GM10266 (cell line): ENCODE measurements around the gene MX1.

Experiments used
- DNase-seq: peaks from one replicate; pipeline ENCODE4 v3.0.0; 2012; ENCODE audit errors: extremely low spot score
- CTCF ChIP-seq: IDR thresholded peaks from 2 replicates; pipeline ENCODE4 v1.5.1; 2012; ENCODE audit warnings: mild to moderate bottlenecking, low read depth; ENCODE audit not compliant: control insufficient read depth, insufficient read depth; ENCODE audit errors: missing control alignments

The MX1 gene

DNA sequence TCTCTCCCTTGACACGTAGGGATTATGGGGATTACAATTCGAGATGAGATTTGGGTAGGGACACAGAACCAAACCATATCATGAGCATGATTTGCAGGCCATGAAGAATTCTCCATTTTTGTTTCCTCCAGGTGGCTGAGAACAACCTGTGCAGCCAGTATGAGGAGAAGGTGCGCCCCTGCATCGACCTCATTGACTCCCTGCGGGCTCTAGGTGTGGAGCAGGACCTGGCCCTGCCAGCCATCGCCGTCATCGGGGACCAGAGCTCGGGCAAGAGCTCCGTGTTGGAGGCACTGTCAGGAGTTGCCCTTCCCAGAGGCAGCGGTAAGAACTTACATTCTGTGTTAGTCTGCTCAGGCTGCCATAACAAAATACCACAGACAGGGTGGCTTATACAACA, 9.7 kb downstream of the MX1 start:
- TF ChIP-seq CTCF: no peak
- no peak for DNase-seq

DNA sequence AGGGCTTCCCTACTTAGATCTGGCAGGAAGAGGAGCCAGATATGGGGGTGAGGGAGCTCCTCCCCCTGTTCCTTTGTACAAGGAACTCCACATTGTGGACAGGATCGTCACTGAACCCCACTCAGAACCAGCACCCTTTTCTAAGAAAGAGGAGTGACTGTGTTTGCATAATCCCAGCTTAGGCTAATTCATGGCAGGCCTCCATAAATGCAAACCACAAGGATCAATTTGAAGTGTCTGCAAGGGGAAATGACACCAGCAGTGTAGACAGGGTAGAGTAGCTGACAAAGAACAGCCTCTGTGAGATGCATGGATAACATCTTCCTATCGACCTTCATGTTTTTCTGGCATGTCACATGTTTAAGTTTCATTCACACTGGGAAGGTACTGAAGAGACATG, 11.7 kb downstream of the MX1 start:
- no peak for TF ChIP-seq CTCF

DNA sequence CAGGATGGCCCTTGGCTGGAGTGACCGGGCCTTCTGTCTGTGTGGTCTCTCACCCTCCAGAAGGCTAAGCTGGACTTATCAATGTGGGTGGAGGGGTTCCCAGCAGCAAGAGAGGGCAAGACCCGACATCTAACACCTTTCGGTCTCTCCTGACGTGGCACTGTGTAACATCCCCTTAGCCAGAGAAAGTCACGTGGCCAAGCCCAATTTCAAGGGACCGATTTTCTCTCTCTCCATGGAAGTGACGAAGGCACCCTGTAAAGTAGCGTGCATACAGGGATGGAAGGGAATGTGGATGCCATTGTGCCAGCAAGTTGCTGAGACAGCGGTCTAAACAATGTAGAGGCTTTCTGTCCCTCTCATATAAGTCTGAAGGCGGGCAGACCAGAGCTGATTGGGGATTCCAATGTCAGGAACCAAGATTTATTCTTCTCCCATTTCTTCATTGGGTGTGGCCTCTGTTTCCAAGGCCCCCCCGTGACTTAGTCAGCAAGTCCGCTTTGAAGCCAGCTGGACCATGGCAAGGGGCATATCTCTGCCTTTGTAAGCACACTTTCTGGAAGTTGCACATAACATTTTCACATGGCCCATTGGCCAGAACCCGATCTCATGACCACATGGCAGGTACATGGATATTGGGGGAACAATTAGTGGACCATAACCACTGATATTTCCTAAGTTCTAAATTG, 12.5 kb downstream of the MX1 start:
- DNase-seq: no peak
- no peak for TF ChIP-seq CTCF

More for the DNA sequence above, 11.7 kb downstream of the MX1 start:
- DNase-seq: no peak

DNA sequence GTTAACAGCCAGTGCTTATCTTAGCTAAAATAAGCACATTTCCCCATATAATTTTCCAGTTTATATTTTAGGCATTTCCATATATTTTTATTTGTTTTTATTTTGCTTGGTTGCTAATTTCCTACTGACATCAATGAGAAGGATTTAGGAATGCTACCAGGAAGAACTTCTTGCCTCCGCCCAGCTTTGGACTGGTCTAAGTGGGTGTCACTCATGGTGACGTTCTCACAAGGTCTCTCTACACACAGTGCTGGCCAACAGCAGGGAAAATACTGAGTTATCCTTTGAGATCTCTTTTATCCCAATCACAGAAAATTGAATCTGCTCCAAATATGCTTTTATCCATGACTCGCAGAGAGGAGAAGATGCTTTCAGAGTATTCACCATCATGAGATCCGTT, 13.2 kb downstream of the MX1 start:
- no peak for DNase-seq
- TF ChIP-seq CTCF: no peak

DNA sequence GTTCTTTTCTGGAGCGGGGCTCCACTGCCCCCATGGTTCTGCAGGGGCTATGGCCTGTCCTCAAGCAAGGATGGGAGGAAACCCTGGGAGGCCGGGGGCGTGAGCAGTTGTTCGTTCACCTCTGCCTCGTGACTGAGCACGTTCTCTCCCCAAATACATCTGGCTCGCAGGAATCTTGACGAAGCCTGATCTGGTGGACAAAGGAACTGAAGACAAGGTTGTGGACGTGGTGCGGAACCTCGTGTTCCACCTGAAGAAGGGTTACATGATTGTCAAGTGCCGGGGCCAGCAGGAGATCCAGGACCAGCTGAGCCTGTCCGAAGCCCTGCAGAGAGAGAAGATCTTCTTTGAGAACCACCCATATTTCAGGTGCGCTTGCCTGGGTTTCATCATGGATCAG, 15.5 kb downstream of the MX1 start:
- DNase-seq: no peak
- TF ChIP-seq CTCF: no peak

DNA sequence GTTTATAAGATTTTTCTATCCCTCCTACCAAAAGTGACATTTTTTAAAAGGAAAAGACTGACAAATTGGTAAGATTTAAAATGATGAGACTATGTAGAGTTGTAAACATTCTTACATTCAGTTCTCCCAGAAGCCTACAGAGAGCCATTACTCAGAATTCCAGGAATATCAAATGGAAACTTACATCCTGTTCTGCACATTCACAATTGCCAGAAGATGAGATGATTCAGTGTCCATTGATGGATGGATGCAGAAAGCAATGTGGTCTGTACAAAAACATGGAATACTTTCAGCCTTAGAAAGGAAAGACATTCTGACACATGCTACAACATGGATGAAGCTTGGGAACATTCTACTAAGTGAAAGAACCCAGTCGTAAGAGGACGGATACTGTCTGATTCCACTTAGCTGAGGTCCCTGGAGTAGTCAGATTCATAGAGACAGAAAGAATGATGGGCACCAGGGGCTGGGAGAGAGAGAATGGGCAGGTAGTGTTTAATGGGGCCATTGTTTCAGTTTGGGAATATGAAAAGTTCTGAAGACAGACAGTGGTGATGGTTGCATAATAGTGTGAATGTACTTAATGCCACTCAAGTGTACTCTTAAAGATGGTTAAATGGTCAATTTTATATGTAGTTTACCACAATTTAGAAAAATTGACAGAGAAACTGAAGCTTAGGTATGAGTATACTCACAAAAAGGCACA, 16.6 kb downstream of the MX1 start:
- DNase-seq: no peak
- no peak for TF ChIP-seq CTCF

DNA sequence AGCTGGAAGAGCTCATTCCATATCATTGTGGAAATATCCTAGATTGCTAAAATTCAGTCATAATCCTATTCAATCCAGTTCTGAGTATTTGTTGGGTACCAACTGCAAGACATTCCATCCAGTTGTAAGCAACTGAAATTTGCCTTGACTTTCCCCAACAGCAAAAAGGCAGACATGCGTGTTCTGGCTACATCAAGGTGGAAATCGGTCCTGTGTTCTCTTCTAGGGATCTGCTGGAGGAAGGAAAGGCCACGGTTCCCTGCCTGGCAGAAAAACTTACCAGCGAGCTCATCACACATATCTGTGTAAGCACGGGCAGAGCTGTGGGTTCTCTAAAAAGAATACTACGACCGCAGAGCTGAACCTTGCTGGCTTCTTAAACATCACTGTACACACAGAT, 17.5 kb downstream of the MX1 start:
- no peak for TF ChIP-seq CTCF
- no peak for DNase-seq
